ENCODE results near the gene GRB14.
"Not testable (repeated sequence)": the region's sequence is repeated elsewhere in the genome, so short reads cannot be mapped to it uniquely, and the experiment has no call there.

GRB14 gene

GRCh38 chr2:164511738-164512137, 109.5 kb downstream of the GRB14 start:
- DNase-seq = no peak
- in situ Hi-C loops (cut with MboI; ENCODE audit: low pct_unique_long_range_greater_than_20kb, low sequenced_read_pairs) = no loop called here

GRCh38 chr2:164510895-164511294, 110.4 kb downstream of the GRB14 start:
- DNase-seq = no peak
- in situ Hi-C loops (cut with MboI; ENCODE audit: low pct_unique_long_range_greater_than_20kb, low sequenced_read_pairs) = no loop called here

GRCh38 chr2:164509137-164509877, 112.0 kb downstream of the GRB14 start:
- in situ Hi-C loops (cut with MboI; ENCODE audit: low pct_unique_long_range_greater_than_20kb, low sequenced_read_pairs) = no loop called here
- no peak for DNase-seq

DNA sequence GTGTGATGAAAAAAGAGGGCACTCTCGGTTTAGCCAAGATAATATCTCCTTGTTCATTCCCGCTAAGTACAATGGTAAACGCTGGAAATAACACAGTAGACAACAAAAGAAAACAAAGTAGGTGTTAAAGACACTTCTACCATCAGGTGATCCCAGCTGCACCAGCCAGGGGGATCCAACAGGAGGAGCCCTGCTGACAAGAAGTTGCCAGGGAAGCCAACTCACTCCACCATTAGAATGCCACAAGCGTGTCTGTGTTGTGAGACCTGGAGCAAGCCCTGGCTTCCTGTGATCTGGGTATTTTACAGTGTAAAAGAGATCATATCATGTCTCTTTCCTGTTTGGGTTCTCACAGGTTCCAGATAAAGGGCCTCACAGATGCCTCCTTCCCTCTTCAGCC, 117.0 kb downstream of the GRB14 start:
- no peak for DNase-seq

GRCh38 chr2:164498836-164499235, 122.4 kb downstream of the GRB14 start:
- in situ Hi-C loops (cut with MboI; ENCODE audit: low pct_unique_long_range_greater_than_20kb, low sequenced_read_pairs) = no loop called here
- DNase-seq = no peak

More for the DNA sequence above, 117.0 kb downstream of the GRB14 start:
- in situ Hi-C loops (cut with MboI; ENCODE audit: low pct_unique_long_range_greater_than_20kb, low sequenced_read_pairs) = no loop called here

DNA sequence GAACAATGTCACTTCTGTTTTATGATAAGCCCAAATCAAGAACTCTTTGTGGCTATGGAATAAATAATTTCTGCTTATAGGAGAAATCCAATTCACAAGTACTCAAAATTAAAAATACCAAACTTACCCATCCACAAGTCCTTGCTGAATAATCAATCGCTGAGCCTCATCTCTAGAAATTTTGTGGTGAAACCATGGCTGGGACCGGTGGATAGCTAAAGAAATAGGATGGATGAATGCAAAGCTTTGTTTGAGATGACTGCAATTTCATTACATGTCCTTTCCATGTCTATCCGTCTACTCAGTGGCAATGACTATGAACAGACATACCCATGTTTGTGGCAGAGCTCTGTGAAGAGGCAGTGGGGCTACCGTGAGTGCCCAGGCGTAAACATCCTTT, 124.4 kb downstream of the GRB14 start:
- no peak for DNase-seq
- in situ Hi-C loops (cut with MboI; ENCODE audit: low pct_unique_long_range_greater_than_20kb, low sequenced_read_pairs) = no loop called here

GRCh38 chr2:164496421-164496820, 124.9 kb downstream of the GRB14 start:
- in situ Hi-C loops (cut with MboI; ENCODE audit: low pct_unique_long_range_greater_than_20kb, low sequenced_read_pairs) = no loop called here
- no peak for DNase-seq

DNA sequence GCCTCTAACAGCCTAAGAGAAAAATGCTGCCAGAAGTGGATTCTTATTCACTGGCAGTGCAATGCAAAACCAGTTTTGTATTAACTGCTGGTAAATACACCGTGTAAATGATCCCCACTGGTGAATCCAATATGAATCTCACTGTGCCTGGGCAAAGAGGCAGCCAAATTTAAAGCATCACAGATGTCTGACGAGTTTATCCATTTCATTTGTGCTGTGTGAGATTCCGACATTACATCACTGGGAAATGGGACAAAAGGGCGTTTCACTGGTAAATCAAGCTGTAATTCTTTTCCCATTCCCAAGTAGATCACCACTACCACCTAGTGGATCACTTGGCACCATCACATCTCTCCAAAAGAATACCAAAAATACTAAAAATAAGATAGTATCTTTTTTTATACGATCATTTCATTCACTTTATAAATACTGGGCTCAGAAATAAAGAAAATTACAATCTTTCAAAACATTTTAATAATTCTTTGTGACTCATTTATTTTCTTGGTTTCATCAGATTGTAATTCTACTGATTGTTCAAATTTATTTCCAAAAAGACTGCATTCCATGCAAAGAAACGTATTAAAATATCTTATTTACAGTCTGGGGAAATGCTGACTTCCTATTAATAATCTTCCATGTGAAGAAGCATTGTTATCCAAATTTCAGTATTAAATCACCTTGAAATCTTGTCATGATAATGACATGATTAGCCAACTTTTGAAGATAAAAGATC, 125.6 kb downstream of the GRB14 start:
- peak; percentile 28 for DNase-seq
- in situ Hi-C loops (cut with MboI; ENCODE audit: low pct_unique_long_range_greater_than_20kb, low sequenced_read_pairs) = no loop called here

DNA sequence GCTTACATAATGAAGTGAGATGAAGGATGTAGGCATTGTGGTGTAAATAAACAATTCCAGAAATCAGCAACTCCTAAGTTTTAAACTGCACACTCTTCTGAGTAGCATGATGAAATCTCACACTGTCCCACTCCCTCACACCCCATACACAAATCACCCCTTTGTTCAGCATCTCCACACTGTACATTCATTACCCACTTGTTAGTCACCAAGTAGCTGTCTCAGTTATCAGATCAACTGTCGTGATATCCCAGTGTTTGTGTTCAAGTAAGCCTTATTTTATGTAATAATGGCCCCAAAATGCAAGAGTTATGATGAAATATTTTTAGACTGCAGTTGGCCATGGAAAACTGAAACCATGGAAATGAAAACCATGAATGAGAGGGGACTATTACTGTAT, 135.7 kb downstream of the GRB14 start:
- DNase-seq = no peak
- in situ Hi-C loops (cut with MboI; ENCODE audit: low pct_unique_long_range_greater_than_20kb, low sequenced_read_pairs) = no loop called here

DNA sequence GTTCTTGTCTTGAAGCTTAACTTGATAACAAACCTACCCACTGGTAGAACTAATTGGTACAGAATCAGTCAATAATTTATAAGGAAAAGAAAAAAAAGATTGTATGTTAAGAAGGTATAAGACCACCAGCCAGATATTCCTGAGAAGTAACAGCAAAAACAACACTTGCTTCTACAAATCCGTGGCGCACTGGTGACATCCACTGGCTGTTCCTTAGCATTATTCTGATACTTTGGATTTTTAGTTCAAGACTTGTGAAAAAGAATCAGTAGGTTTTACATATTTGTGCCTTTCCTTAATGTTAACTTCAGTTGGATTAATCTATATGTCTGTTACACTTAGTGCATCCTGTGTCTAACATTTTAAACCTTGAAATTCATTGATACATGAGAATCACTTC, 141.8 kb downstream of the GRB14 start:
- in situ Hi-C loops (cut with MboI; ENCODE audit: low pct_unique_long_range_greater_than_20kb, low sequenced_read_pairs) = no loop called here
- peak; percentile 3 for DNase-seq

DNA sequence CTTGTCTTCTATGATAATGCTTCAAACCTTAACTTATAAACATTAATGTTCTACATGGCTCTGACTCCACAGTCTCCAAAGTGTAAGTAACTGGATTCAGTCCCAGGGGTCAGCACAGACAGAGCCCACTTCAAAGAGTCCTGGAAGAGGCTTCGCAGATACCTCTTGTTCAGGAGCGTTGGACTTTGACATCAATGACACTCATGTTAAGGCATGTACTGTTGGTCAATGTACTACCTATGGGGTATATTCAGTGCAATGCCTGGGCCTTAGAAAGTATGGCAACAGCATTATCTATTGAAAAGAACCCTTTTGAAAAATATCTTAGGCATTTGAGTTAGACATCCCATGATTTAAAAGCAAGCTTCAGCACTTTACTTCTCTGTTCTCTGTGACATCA, 143.1 kb downstream of the GRB14 start:
- DNase-seq = no peak
- in situ Hi-C loops (cut with MboI; ENCODE audit: low pct_unique_long_range_greater_than_20kb, low sequenced_read_pairs) = no loop called here

DNA sequence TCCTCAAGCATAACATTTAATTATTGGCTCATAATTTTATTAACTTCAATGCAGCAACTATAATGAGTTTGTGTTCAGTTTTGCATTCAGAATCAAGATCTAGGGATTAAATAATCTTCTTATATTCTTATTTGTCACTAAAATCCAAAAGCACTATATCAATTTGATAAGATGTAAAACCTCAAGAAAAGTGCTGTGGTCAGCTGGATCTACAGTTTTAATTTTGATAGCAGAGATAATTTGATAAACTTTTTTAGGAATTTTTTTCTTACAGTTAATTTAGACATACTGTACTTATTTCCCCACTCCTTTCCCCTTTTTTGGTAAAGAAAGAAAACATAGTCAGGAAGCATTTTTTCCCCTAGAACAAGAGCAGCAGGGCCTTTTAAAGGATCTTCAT, 146.4 kb downstream of the GRB14 start:
- in situ Hi-C loops (cut with MboI; ENCODE audit: low pct_unique_long_range_greater_than_20kb, low sequenced_read_pairs) = no loop called here
- DNase-seq = no peak

- DNase-seq = no peak
- in situ Hi-C loops (cut with MboI; ENCODE audit: low pct_unique_long_range_greater_than_20kb, low sequenced_read_pairs) = no loop called here
Observed at GRCh38 chr2:164473021-164473420, 148.3 kb downstream of the GRB14 start.

GRCh38 chr2:164465047-164465446, 156.2 kb downstream of the GRB14 start:
- in situ Hi-C loops (cut with MboI; ENCODE audit: low pct_unique_long_range_greater_than_20kb, low sequenced_read_pairs); DNase-seq: not testable (repeated sequence)

GRCh38 chr2:164464376-164464775, 156.9 kb downstream of the GRB14 start:
- in situ Hi-C loops (cut with MboI; ENCODE audit: low pct_unique_long_range_greater_than_20kb, low sequenced_read_pairs) = no loop called here
- DNase-seq = no peak

DNA sequence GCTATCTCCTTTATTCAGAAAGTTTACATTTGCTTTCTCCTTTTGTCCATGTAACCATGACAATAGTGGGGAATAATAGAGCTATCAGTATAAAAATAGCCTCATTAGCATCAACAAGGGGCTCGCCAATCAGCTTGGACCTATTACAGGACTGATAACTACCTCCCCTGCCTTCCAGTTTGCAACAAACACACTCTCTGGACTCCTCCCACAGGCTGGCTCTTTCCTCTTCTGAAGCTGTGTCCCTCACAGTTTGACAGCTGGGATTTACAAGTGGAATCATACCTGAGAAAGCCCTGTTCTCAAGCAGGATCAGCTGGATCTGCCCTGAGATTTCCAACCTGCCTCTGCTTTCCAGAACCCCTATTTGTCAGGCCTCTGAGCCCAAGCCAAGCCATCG, 162.5 kb downstream of the GRB14 start:
- in situ Hi-C loops (cut with MboI; ENCODE audit: low pct_unique_long_range_greater_than_20kb, low sequenced_read_pairs) = no loop called here
- DNase-seq = no peak

GRCh38 chr2:164457271-164457670, 164.0 kb downstream of the GRB14 start:
- in situ Hi-C loops (cut with MboI; ENCODE audit: low pct_unique_long_range_greater_than_20kb, low sequenced_read_pairs) = no loop called here
- no peak for DNase-seq

GRCh38 chr2:164456619-164457018, 164.7 kb downstream of the GRB14 start:
- in situ Hi-C loops (cut with MboI; ENCODE audit: low pct_unique_long_range_greater_than_20kb, low sequenced_read_pairs) = no loop called here
- DNase-seq = no peak

GRCh38 chr2:164453656-164454305, 167.5 kb downstream of the GRB14 start:
- no peak for DNase-seq
- in situ Hi-C loops (cut with MboI; ENCODE audit: low pct_unique_long_range_greater_than_20kb, low sequenced_read_pairs) = no loop called here

GRCh38 chr2:164450278-164450677, 171.0 kb downstream of the GRB14 start:
- no peak for DNase-seq
- in situ Hi-C loops (cut with MboI; ENCODE audit: low pct_unique_long_range_greater_than_20kb, low sequenced_read_pairs) = no loop called here

Measured in KBM-7 (cell line).